Epithelial cell of proximal tubule (primary cell): Measurements from ENCODE around the gene PKHD1. TPM values are rescaled to one million over a fixed set of nuclear protein-coding genes. Genes with fewer than 3 reads are reported as not detected.

Experiments
- DNase-seq: peaks from one replicate; pipeline ENCODE4 v3.0.0-alpha.2; 2011; ENCODE audit warnings: low read depth
- H3K4me3 ChIP-seq: 2 replicates; pipeline ENCODE4 v1.5.1; 2011; ENCODE audit warnings: low read depth, mild to moderate bottlenecking, low read length
- CTCF ChIP-seq: conservative IDR thresholded peaks from 2 replicates; pipeline ENCODE4 v1.5.1; 2012; ENCODE audit warnings: low read depth, mild to moderate bottlenecking, low read length
- total RNA-seq: library from RNA; depleted of rRNA; stranded (reverse); fragments of >200 nt; gene quantifications from 2 replicates; pipeline ENCODE4 v1.2.3, GENCODE V29; 2015

Gene PKHD1
- total RNA-seq, 1 donor from 2014 or later: 1.7 TPM

- no peak for DNase-seq
- TF ChIP-seq CTCF: no peak
- H3K4me3 ChIP-seq: no peak overlapping the region
These were observed 29.9 kb upstream of the PKHD1 start for GRCh38 chr6:52117352-52117751.

DNA sequence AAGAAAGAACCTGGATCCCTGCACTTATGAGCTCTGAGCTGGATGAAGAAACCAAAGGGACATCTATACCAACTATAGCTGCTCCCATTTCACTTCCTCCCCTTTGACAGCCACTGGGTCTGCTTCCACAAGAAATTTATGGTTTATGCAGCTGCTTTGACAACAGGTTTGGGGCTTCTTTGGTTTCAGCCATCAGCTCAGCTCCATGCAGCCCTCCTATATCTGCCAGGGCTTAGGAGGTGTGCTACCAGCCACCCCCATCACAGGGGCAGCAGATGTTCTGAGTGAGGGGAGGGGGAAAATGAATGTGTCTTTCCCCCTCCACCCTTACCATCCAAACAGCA is 29.2 kb upstream of the PKHD1 start:
- no peak for DNase-seq
- H3K4me3 ChIP-seq: no peak overlapping the region
- TF ChIP-seq CTCF: no peak

- no peak for DNase-seq
- H3K4me3 ChIP-seq: no peak overlapping the region
- no peak for TF ChIP-seq CTCF
These were observed 28.6 kb upstream of the PKHD1 start for GRCh38 chr6:52115891-52116604.

DNA sequence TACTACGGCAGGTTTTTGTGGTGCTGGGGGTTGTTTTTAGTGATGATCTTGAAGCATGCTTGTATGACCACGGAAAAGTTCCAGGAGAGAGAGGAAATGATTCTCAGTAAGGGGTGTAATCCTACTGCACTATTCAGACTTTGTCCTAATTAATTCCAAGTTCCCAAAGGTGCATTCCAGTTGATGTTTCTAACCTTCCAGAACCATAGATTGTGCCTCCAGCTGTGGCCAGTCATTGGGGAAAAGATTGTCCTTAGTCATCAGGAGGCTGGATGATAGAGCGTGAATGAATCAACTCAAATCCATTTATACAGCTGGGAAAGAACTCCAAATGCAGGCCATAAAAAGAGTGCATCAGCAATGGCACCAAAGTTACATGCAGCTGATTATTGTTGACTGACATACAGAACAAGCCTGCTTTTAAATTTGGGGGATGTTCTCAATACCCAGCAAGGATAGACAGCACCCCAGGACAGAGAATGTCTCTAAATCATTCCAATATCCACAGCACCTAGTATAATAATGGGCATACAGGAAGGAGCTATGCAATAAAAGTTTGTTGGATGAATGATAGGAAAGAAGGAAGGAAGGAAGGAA is 27.8 kb upstream of the PKHD1 start:
- no peak for DNase-seq
- TF ChIP-seq CTCF: no peak

GRCh38 chr6:52109171-52109571 is 21.8 kb upstream of the PKHD1 start:
- no peak for DNase-seq
- no peak overlapping the region for H3K4me3 ChIP-seq
- TF ChIP-seq CTCF: no peak

More for the DNA sequence above, 27.8 kb upstream of the PKHD1 start:
- no peak overlapping the region for H3K4me3 ChIP-seq

- DNase-seq: no peak
- TF ChIP-seq CTCF: no peak
- H3K4me3 ChIP-seq: no peak overlapping the region
These were observed 20.7 kb upstream of the PKHD1 start for GRCh38 chr6:52108128-52108527.

DNA sequence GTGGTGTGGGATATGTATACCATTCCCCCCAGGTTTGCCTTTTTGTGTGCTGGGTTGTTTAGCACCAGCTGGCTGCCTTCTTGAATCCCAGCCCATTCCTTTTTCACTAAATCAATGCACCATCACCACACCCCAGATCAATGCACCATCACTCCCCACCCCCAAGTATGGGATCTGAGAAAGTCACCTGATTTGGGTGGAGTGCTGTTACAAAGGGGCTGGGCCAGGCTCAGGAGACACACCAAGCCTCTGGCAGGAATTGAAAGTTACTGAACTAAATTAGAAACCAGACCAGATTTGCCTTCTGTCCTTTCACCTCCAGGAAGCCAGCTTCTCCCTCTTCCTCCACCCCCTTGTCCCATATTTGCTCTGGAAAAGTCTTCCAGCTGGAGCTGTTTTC is 19.6 kb upstream of the PKHD1 start:
- no peak for TF ChIP-seq CTCF
- H3K4me3 ChIP-seq: no peak overlapping the region
- no peak for DNase-seq
